GM18909 (cell line): ENCODE measurements around the gene NUDCD2.
A peak's percentile ranks its signal among the peaks of the same experiment; 100 is the strongest.
"Not testable (repeated sequence)": the region's sequence is repeated elsewhere in the genome, so short reads cannot be mapped to it uniquely, and the experiment has no call there.

Experiments
- ATAC-seq: cut with Tn5 transposase; IDR thresholded peaks from one replicate; pipeline ENCODE4 v1.9.1; 2021; ENCODE audit warnings: mild to moderate bottlenecking; ENCODE audit not compliant: unreplicated experiment, poor library complexity

The NUDCD2 gene

GRCh38 chr5:163434401-163434866, 25.5 kb downstream of the NUDCD2 start:
- ATAC-seq = no peak

- ATAC-seq = no peak
These were observed 26.6 kb downstream of the NUDCD2 start for GRCh38 chr5:163433271-163433670.

- ATAC-seq = no peak
These were observed 27.4 kb downstream of the NUDCD2 start for GRCh38 chr5:163432544-163432943.

- not testable (repeated sequence) for ATAC-seq
These were observed 33.8 kb downstream of the NUDCD2 start for GRCh38 chr5:163426128-163426527.

GRCh38 chr5:163424836-163425235, 35.1 kb downstream of the NUDCD2 start:
- no peak for ATAC-seq

GRCh38 chr5:163415673-163416072, 44.2 kb downstream of the NUDCD2 start:
- not testable (repeated sequence) for ATAC-seq

- ATAC-seq = no peak
These were observed 49.4 kb downstream of the NUDCD2 start for GRCh38 chr5:163410505-163410904.

- ATAC-seq = no peak
These were observed 50.5 kb downstream of the NUDCD2 start for GRCh38 chr5:163409384-163409783.

- peak; percentile 76 for ATAC-seq
These were observed 51.5 kb downstream of the NUDCD2 start for GRCh38 chr5:163408311-163408923.

GRCh38 chr5:163407034-163407655, 52.8 kb downstream of the NUDCD2 start:
- ATAC-seq = peak; percentile 87

- ATAC-seq = no peak
These were observed 55.3 kb downstream of the NUDCD2 start for GRCh38 chr5:163404364-163405173.

- no peak for ATAC-seq
These were observed 57.9 kb downstream of the NUDCD2 start for GRCh38 chr5:163402007-163402406.

GRCh38 chr5:163401271-163401670, 58.6 kb downstream of the NUDCD2 start:
- no peak for ATAC-seq

GRCh38 chr5:163399923-163400322, 60.0 kb downstream of the NUDCD2 start:
- ATAC-seq = no peak

GRCh38 chr5:163397354-163397753, 62.5 kb downstream of the NUDCD2 start:
- no peak for ATAC-seq

- not testable (repeated sequence) for ATAC-seq
These were observed 63.0 kb downstream of the NUDCD2 start for GRCh38 chr5:163396818-163397340.
